Stomach (tissue), 9 donors: ENCODE data around the gene NGDN. TPM values are rescaled to one million over a fixed set of nuclear protein-coding genes. Genes with fewer than 3 reads are reported as not detected.

Experiments
- DNase-seq, 2 donors: peaks; one replicate each; pipeline versions ENCODE4 v3.0.0 to v3.0.0-alpha.2; 2013 to 2019
- H3K27ac ChIP-seq, 5 donors: fragments of 200-600 bp in 4 of 5; sonication (generic) in 4 of 5; one replicate each; pipeline ENCODE4 v1.5.1; 2013 to 2019; ENCODE audit warnings: mild to moderate bottlenecking in 1 of 5, moderate library complexity in 1 of 5
- H3K27me3 ChIP-seq, 3 donors: fragments of 200-600 bp; sonication (generic); one replicate each; pipeline ENCODE4 v1.5.1; 2017 to 2019; ENCODE audit warnings: mixed run types in 1 of 3
- H3K36me3 ChIP-seq, 4 donors: fragments of 200-600 bp; sonication (generic); 1 replicate in 3 of 4; 2 replicates in 1 of 4; pipeline ENCODE4 v1.5.1; 2016 to 2019
- H3K4me1 ChIP-seq, 4 donors: fragments of 200-600 bp; sonication (generic); one replicate each; pipeline ENCODE4 v1.5.1; 2016 to 2019
- H3K4me3 ChIP-seq, 4 donors: fragments of 200-600 bp; sonication (generic) in 3 of 4; one replicate each; pipeline ENCODE4 v1.5.1; 2016 to 2019; ENCODE audit warnings: mild to moderate bottlenecking in 1 of 4
- H3K9me3 ChIP-seq, 4 donors: fragments of 200-600 bp; sonication (generic); one replicate each; pipeline ENCODE4 v1.5.1; 2016 to 2019
- EP300 ChIP-seq: sonication (generic); formaldehyde crosslinking; IDR thresholded peaks from one replicate; pipeline ENCODE4 v1.6.1; 2017; ENCODE audit warnings: antibody characterized with exemption
- POLR2A ChIP-seq, 4 donors: fragments of 450-650 bp; IDR thresholded peaks; one replicate each; pipeline ENCODE4 v1.6.1; 2016; ENCODE audit warnings: antibody characterized with exemption in 4 of 4, control low read depth in 2 of 4, mild to moderate bottlenecking in 1 of 4, moderate library complexity in 1 of 4
- POLR2AphosphoS5 ChIP-seq, 3 donors: sonication (generic); formaldehyde crosslinking; IDR thresholded peaks; one replicate each; pipeline ENCODE4 v1.6.1; 2016; ENCODE audit warnings: antibody characterized with exemption in 3 of 3
- WGBS, 5 donors: extraction: QIAGEN DNeasy Blood & Tissue Kit in 3 of 5; methylation state at CpG; one replicate each; pipeline versions ENCODE4 v1.1.5 to v1.1.7; 2013 to 2018; 5-methylcytosine and 5-hydroxymethylcytosine counted together
- intact Hi-C: fragments of 100-400 bp; cut with DNase I; formaldehyde crosslinking; loops from one replicate; pipeline ENCODE4 v1.15.1; 2023; ENCODE audit warnings: low total_unique reads
- polyA plus RNA-seq, 3 donors: library from polyadenylated mRNA; stranded (reverse); fragments of 200-250 nt; gene quantifications; one replicate each; pipeline ENCODE4 v1.2.3, GENCODE V29; 2013
- total RNA-seq, 5 donors: library from RNA; depleted of rRNA; stranded (reverse); fragments of >200 nt; gene quantifications; one replicate each; pipeline versions ENCODE4 v1.1.0 to v1.2.3, GENCODE V29; 2014 to 2016
- TF ChIP-seq, protein P1 (sequence below), 7 experiments: fragments of 450-650 bp in 4 of 7; fragments of 200-600 bp in 3 of 7; sonication (generic) in 3 of 7; IDR thresholded peaks; one replicate each; pipeline ENCODE4 v1.5.1; 2016 to 2019; ENCODE audit warnings: antibody characterized with exemption in 7 of 7, control low read depth in 2 of 7, mild to moderate bottlenecking in 1 of 7
- donor health status: healthy with polysubstance abuse.
- donor health status: Bipolar disorder and iron deficiency.
- donor health status: healthy.

NGDN gene
- total and polyA plus RNA-seq, 8 donors = 3.5 to 72.7 (median 31.7) TPM

DNA sequence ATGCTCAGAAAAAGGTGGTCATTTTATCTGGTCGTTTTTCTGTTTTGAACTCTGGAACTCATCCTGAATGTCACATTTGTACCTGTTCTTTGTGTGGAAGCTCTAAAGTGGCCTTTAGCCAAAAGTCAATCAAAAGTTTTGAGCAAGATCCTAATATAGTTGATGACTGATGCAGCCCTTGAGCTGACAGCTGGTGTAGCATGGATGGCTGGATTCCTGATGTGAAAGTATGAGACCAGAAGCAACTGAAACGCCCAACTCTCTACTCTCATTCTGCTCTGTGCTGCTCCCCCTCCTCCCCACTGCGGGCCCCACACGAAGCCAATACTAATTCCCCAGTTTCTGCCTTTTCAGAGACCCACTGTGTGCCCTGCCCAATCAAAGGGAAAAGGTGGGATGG lies 23.7 kb upstream of the NGDN start:
- H3K27me3 ChIP-seq = no peaks in the 10 kb centered on the region
- H3K9me3 ChIP-seq = no peaks in the 10 kb centered on the region
- intact Hi-C loops = no loop called here
- no peaks in the 10 kb centered on the region for H3K36me3 ChIP-seq
- 70 to 84% (median 73%) methylated on average over 4 of the region's 4 CpGs for WGBS, 5 donors
- H3K4me1 ChIP-seq = peaks cover 0 to 14% (median 3%) of the 10 kb centered on the region in 4 donors
- no peak overlapping the region for H3K27ac ChIP-seq
- no peak for TF ChIP-seq POLR2AphosphoS5 (IDR thresholded peaks at IDR 0.05)
- no peak for TF ChIP-seq EP300
- H3K4me3 ChIP-seq = no peak overlapping the region
- DNase-seq = no peak

DNA sequence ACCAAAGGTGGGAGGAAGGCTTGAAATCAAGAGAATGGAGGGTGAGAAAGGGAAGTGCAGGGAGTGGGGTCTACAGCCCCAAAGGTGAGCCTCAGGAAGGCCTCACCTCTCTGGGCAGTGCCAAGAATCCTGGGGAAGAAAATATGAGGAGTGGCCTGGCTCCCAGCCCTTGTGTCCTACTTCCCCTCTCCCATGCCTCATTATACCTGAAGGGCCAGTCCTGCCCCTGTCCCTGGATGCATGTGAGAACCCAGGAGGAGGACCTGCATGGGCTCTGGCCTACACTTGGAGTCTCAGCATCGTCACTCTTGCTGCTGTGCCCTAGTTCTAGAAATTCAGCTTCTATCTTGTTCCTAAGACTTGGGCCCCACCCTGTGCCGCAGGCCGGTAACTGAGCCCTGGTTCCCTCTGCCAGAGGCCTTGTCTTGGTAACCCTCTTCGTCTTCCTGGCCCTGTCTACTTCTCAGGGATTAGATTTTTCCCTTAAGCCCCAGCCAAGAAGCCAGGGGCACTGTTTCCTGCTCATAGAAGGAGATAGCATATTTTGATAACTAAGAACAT lies 23.1 kb upstream of the NGDN start:
- TF ChIP-seq POLR2AphosphoS5 (IDR thresholded peaks at IDR 0.05) (no peak), EP300 (no peak), POLR2A (IDR thresholded peaks at IDR 0.05) (no peak)
- TF ChIP-seq, protein P1, sequence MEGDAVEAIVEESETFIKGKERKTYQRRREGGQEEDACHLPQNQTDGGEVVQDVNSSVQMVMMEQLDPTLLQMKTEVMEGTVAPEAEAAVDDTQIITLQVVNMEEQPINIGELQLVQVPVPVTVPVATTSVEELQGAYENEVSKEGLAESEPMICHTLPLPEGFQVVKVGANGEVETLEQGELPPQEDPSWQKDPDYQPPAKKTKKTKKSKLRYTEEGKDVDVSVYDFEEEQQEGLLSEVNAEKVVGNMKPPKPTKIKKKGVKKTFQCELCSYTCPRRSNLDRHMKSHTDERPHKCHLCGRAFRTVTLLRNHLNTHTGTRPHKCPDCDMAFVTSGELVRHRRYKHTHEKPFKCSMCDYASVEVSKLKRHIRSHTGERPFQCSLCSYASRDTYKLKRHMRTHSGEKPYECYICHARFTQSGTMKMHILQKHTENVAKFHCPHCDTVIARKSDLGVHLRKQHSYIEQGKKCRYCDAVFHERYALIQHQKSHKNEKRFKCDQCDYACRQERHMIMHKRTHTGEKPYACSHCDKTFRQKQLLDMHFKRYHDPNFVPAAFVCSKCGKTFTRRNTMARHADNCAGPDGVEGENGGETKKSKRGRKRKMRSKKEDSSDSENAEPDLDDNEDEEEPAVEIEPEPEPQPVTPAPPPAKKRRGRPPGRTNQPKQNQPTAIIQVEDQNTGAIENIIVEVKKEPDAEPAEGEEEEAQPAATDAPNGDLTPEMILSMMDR (IDR thresholded peaks at IDR 0.05) = no peak
- Histone ChIP-seq H3K36me3 (no peaks in the 10 kb centered on the region), H3K27ac (peak overlapping the region in 1 of 5 donors; percentile 19), H3K27me3 (no peaks in the 10 kb centered on the region), H3K4me3 (no peak overlapping the region), H3K4me1 (peaks cover 0 to 14% (median 3%) of the 10 kb centered on the region in 4 donors), H3K9me3 (no peaks in the 10 kb centered on the region)
- intact Hi-C loops = no loop called here
- 21 to 47% (median 43%) methylated on average over 4 of the region's 4 CpGs for WGBS, 5 donors
- peak in 1 of 2 donors; percentile 44 for DNase-seq

DNA sequence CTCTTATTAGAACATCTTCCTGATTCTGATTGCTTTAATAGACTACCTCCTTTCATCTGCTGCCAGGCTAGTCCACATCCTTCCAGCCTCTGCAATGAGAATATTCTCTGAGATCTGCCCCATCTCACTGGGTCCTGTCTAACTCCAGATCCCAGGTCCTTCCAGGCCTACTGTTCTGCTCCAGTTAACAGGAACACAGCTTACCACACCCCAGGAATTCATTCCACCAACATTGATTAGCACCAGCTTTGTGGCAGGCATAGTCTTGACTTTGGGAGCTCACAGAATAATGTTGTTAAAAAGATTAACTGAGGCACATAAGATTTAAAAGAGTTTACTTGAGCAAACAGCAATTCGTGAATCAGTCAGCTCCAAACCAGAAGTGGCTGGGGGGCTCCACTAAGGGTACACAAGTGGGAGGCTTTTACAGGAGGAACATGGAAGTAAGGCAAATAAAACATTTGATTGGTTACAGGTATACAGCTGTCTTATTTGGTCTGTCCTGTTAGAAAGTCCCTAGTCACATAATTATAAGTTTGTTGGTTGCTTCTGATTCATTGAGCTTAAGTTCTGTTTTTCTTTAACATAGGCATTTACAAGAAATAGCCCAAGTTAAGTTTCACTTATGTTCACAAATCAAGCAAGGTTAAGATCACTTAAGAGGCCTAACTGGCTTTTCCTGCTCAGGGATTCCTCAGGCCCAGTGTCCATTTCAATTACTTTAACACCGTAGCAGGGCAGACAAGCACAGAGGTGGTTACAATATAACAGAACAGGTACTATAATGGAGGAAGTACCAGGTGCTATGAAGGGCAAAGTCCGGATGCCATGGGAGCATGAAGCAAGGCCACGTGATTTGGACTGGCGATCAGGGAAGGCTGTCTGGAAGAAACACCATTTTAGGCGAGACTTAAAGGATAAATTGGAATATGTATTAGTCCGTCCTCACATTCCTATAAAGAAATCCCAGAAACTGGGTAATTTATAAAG lies 21.8 kb upstream of the NGDN start:
- H3K27me3 ChIP-seq = peaks cover 0 to 4% (median 0%) of the 10 kb centered on the region in 3 donors
- intact Hi-C loops = no loop called here
- no peak overlapping the region for H3K4me3 ChIP-seq
- WGBS, 5 donors = 46 to 67% (median 57%) methylated on average over 7 of the region's 7 CpGs
- H3K4me1 ChIP-seq = peaks cover 0 to 14% (median 3%) of the 10 kb centered on the region in 4 donors
- H3K36me3 ChIP-seq = no peaks in the 10 kb centered on the region
- peak overlapping the region in 2 of 5 donors; percentile 33 to 38 for H3K27ac ChIP-seq
- H3K9me3 ChIP-seq = peaks cover 0 to 4% (median 0%) of the 10 kb centered on the region in 4 donors
- TF ChIP-seq, protein P1 (IDR thresholded peaks at IDR 0.05) = no peak
- TF ChIP-seq POLR2AphosphoS5 (IDR thresholded peaks at IDR 0.05) = peak in 1 of 3 donors; percentile 23
- peak; percentile 43 to 76 for DNase-seq

DNA sequence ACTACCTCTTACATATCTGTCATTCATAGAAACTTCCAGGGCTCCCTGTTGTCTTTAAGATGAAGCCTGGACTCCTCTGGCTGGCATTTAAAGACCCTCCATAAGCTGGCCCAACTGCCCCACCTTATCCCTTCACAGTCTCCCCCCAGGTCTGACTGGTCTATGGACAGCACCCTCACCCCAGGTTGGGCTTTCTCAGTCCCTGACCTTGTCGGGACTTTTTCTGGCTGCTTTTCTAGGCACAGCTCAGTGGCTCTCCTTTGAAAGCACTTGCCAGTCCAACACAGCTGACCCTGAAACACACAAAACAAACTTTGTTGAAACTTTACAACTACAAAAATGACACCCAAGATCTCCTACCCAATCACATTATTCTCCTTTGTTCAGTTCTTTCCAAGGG lies 20.2 kb upstream of the NGDN start:
- Histone ChIP-seq H3K36me3 (no peaks in the 10 kb centered on the region), H3K9me3 (peaks cover 0 to 4% (median 0%) of the 10 kb centered on the region in 4 donors), H3K27ac (no peak overlapping the region), H3K4me1 (peaks cover 0 to 14% (median 3%) of the 10 kb centered on the region in 4 donors), H3K27me3 (peaks cover 0 to 4% (median 0%) of the 10 kb centered on the region in 3 donors), H3K4me3 (no peak overlapping the region)
- no peak for DNase-seq
- intact Hi-C loops = no loop called here
- TF ChIP-seq EP300 (no peak), POLR2A (IDR thresholded peaks at IDR 0.05) (no peak), POLR2AphosphoS5 (IDR thresholded peaks at IDR 0.05) (no peak)
- TF ChIP-seq, protein P1 (IDR thresholded peaks at IDR 0.05) = no peak
- WGBS, 5 donors = 60 to 81% (median 71%) methylated on average over 1 of the region's 1 CpG
